ENCODE measurements around the gene S100A4.
"Not testable (repeated sequence)": the region's sequence is repeated elsewhere in the genome, so short reads cannot be mapped to it uniquely, and the experiment has no call there.

The S100A4 gene

GRCh38 chr1:153568367-153569099 lies 22.9 kb upstream of the S100A4 start:
- in situ Hi-C loops (cut with MboI; ENCODE audit: low sequenced_read_pairs), result no loop called here

- in situ Hi-C loops (cut with MboI; ENCODE audit: low sequenced_read_pairs), result no loop called here
Observed at GRCh38 chr1:153567621-153568366, 22.2 kb upstream of the S100A4 start.

GRCh38 chr1:153566414-153567371 lies 21.1 kb upstream of the S100A4 start:
- in situ Hi-C loops (cut with MboI; ENCODE audit: low sequenced_read_pairs), result no loop called here

DNA sequence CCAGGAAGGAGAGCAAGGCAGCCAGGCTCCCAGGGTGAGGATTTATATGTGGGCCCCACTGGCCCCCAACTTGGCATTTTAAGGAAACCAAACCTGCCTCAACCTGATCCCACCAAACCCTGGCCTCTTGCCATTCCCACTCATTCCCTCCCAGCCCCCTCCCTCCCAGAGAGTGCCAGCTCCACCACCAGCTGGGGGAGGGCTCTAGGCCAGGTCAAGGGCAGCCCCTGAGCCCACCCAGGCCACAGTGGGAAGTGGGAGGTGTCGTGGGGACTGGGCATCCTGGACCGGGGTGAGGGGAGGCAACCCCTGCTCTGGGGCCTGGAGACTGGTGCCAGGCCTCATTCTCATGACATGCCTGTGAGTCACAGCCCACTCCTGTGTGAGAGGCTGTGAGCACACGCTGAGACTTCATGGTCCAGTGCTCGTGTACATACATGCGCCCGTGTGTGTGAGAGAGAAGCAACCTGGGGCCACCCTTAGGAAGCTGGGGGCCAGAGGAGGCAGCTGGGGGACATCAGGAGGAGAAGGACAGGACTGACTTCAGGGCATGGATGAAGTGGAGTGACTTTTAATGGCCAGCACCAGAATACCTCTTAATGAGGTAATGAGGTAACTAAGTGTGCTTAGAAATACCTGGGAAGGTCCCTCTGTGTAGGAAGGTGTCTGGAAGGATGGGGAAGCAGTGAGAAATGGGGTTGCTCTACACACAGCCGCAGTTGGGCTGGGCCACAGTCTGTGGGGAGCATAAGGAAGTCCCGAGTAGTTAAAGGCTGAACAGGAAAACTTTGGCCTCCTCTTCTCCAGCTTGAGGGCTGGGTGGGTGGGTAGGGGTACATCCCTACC lies 20.1 kb upstream of the S100A4 start, which contains the start of gene S100A2:
TSS of gene S100A2 (minus strand) at position 316 of the 846 bp plus-strand sequence. CDS start 1,967 bp downstream, outside the sequence.
- in situ Hi-C loops (cut with MboI; ENCODE audit: low sequenced_read_pairs), result no loop called here

- in situ Hi-C loops (cut with MboI; ENCODE audit: low sequenced_read_pairs), result no loop called here
Observed at GRCh38 chr1:153563991-153564390, 18.4 kb upstream of the S100A4 start.

DNA sequence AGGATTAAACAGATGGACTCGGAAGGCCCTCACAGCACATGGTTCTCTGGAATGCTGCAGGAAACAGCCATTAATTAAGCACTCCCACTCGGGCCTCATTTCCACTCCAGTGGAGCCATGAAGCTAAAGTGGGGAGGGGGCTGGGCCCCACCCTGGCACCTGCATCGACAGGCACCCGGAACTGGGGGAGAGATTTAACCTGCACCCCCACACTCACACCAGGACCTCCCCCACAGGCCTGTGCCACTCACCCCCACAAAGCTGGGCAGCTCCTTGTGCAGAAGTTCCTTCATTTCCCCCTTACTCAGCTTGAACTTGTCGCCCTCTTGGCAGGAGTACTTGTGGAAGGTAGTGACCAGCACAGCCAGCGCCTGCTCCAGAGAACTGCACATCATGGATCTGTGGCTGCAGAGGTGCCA lies 17.9 kb upstream of the S100A4 start:
- in situ Hi-C loops (cut with MboI; ENCODE audit: low sequenced_read_pairs), result no loop called here

- in situ Hi-C loops (cut with MboI; ENCODE audit: low sequenced_read_pairs), result not testable (repeated sequence)
Observed at GRCh38 chr1:153562021-153562420, 16.4 kb upstream of the S100A4 start.

GRCh38 chr1:153561466-153561985 lies 15.9 kb upstream of the S100A4 start:
- in situ Hi-C loops (cut with MboI; ENCODE audit: low sequenced_read_pairs), result no loop called here

GRCh38 chr1:153560771-153561465 lies 15.3 kb upstream of the S100A4 start:
- in situ Hi-C loops (cut with MboI; ENCODE audit: low sequenced_read_pairs), result no loop called here

DNA sequence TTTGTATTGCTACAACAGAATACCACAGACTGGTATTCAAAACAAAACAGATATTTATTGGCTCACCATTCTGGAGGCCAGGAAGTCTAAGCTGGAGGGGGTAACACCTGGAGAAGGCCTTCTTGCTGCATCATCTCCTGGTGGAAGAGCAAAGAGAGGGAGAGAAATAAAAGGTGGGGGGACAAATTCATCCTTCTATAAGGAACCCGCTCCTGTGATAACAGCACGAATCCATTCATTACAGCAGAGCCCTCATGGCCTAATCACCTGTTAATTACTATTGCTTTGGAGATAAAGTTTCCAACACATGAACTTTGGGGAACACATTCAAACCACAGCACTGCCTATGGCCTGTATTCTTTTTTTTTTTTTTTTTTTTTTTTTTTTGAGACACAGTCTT lies 14.6 kb upstream of the S100A4 start:
- in situ Hi-C loops (cut with MboI; ENCODE audit: low sequenced_read_pairs), result no loop called here

- in situ Hi-C loops (cut with MboI; ENCODE audit: low sequenced_read_pairs), result no loop called here
Observed at GRCh38 chr1:153557877-153558276, 12.3 kb upstream of the S100A4 start.

- in situ Hi-C loops (cut with MboI; ENCODE audit: low sequenced_read_pairs), result no loop called here
Observed at GRCh38 chr1:153556348-153556747, 10.7 kb upstream of the S100A4 start.

DNA sequence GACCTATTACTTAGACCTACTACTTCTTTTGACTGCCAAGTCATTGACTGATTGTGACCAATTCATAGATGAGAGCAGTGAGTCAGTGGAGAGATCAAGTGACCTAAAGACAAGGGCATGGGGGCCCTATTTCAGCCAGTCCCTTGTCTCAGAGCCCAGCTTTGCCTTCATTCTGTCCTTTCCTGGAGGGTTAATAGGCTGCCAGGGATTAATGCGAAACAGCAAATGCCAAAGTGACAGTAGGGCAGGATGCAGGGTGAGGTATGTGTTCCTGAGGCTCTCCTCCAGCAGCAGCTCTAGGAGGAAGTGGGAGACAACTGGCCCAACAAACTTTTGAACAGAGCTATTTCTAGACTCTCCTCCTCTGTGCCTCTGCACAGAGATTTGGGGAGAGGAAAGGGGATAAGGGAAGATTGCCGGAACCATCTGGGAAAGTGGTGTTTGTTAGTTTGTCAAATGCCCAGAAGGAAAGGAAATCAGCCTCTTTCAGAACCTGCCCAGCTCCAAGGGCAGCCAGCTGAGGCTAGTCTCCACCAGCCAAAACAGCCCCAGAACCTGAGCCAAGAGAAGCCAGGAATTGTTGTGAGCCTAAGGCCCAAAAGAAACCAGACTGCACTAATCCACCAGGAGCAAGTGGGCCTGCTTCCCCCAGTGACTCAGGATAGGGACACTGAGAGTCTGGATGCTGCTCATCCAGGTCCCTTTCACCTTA lies 8.4 kb upstream of the S100A4 start:
- in situ Hi-C loops (cut with MboI; ENCODE audit: low sequenced_read_pairs), result no loop called here

DNA sequence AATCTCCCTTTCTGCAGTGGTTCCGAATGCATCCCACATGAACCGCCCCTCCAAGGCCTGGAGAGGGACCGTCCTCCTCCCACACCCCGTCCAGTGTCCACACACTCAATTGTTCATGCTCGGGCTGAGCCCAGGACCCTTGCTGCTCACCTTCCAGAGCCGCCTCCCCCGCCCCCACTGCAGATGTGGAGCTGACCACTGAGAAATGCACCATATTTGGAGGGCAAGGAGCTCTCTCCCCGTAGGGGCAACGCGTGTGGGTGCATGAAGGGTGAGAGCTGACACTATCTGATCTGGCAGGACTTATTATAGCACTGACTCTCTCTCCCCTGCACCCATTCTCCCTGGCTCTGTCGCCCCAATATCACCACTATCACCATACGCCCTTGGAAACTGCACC lies 7.5 kb upstream of the S100A4 start:
- in situ Hi-C loops (cut with MboI; ENCODE audit: low sequenced_read_pairs), result no loop called here

GRCh38 chr1:153552335-153552734 lies 6.7 kb upstream of the S100A4 start:
- in situ Hi-C loops (cut with MboI; ENCODE audit: low sequenced_read_pairs), result no loop called here

- in situ Hi-C loops (cut with MboI; ENCODE audit: low sequenced_read_pairs), result no loop called here
Observed at GRCh38 chr1:153550827-153551500, 5.4 kb upstream of the S100A4 start.

- in situ Hi-C loops (cut with MboI; ENCODE audit: low sequenced_read_pairs), result no loop called here
Observed at GRCh38 chr1:153550398-153550758, 4.8 kb upstream of the S100A4 start.

- in situ Hi-C loops (cut with MboI; ENCODE audit: low sequenced_read_pairs), result loop anchor here (25.0 kb wide), 1 partner anchor 437 kb away; the partner anchor contains the start of genes JTB, RAB13 and RPS27
Observed at GRCh38 chr1:153549741-153550397, 4.3 kb upstream of the S100A4 start.

Measured in HL-60/S4 treated with phorbol 12-myristate 13-acetate at 8.2 ng/mL for 4 days and 3 days (cell line).